OCI-LY3 (cell line): Measurements from ENCODE around the gene SMYD3.

Source experiments
- H2AFZ ChIP-seq: fragments of 200-600, 300-600 bp; shearing (Covaris generic); 2 replicates; pipeline ENCODE4 v1.6.0; 2014; ENCODE audit warnings: antibody characterized with exemption, low read depth, low read length
- H3K27ac ChIP-seq: fragments of 200-600, 300-600 bp; sonication (generic); 2 replicates; pipeline ENCODE4 v1.5.1; 2014; ENCODE audit warnings: mild to moderate bottlenecking, low read length, moderate library complexity, mixed read lengths
- H3K27me3 ChIP-seq: fragments of 200-600, 300-600 bp; sonication (generic); 2 replicates; pipeline ENCODE4 v1.6.1; 2014; ENCODE audit warnings: low read depth, low read length, mixed read lengths
- H3K36me3 ChIP-seq: fragments of 200-600, 300-600 bp; sonication (generic); replicated peaks from 2 replicates; pipeline ENCODE3; 2014; ENCODE audit warnings: low read depth, low read length, mixed read lengths
- H3K4me1 ChIP-seq: fragments of 300-600, 200-600 bp; sonication (generic); 2 replicates; pipeline ENCODE4 v1.6.1; 2014; ENCODE audit warnings: low read length, mixed read lengths
- H3K4me2 ChIP-seq: fragments of 200-600, 300-600 bp; sonication (generic); 2 replicates; pipeline ENCODE4 v1.6.1; 2014; ENCODE audit warnings: low read length, mixed read lengths
- H3K4me3 ChIP-seq: fragments of 300-600, 200-600 bp; sonication (generic); 2 replicates; pipeline ENCODE4 v1.5.1; 2014; ENCODE audit warnings: antibody characterized with exemption, mild to moderate bottlenecking, low read length, moderate library complexity
- H3K79me2 ChIP-seq: fragments of 300-600, 200-600 bp; shearing (Covaris generic); 2 replicates; pipeline ENCODE4 v1.6.1; 2014; ENCODE audit warnings: mild to moderate bottlenecking, low read length, mixed read lengths
- H3K9ac ChIP-seq: fragments of 300-600, 200-600 bp; shearing (Covaris generic); 2 replicates; pipeline ENCODE4 v1.6.0; 2014; ENCODE audit warnings: mild to moderate bottlenecking, low read length, moderate library complexity
- H3K9me3 ChIP-seq: fragments of 200-600, 300-600 bp; shearing (Covaris generic); 2 replicates; pipeline ENCODE4 v1.6.1; 2014; ENCODE audit warnings: low read length, mixed read lengths; ENCODE audit not compliant: insufficient read depth
- H4K20me1 ChIP-seq: fragments of 200-600, 300-600 bp; sonication (generic); 2 replicates; pipeline ENCODE4 v1.6.1; 2016; ENCODE audit warnings: low read length, mixed read lengths; ENCODE audit not compliant: insufficient read depth
- CTCF ChIP-seq: fragments of 200-600, 300-600 bp; sonication (generic); IDR thresholded peaks from 2 replicates; pipeline ENCODE4 v1.5.1; 2014; ENCODE audit warnings: antibody characterized with exemption, low read length, low read depth
- EZH2phosphoT487 ChIP-seq: fragments of 200-600 bp; shearing (Covaris generic); IDR thresholded peaks from 2 replicates; pipeline ENCODE4 v1.6.1; 2018; ENCODE audit warnings: antibody characterized with exemption, mixed run types, low read depth

The SMYD3 gene

GRCh38 chr1:245875581-245876261 is 631.4 kb downstream of the SMYD3 start:
- no peaks in the 10 kb centered on the region for H3K4me1 ChIP-seq

GRCh38 chr1:245874942-245875580 is 632.0 kb downstream of the SMYD3 start:
- Histone ChIP-seq H3K36me3 (no peaks in the 10 kb centered on the region), H3K4me2 (no peak overlapping the region), H4K20me1 (no peaks in the 10 kb centered on the region), H3K27ac (no peak overlapping the region), H2AFZ (no peak overlapping the region), H3K79me2 (no peaks in the 10 kb centered on the region), H3K4me3 (no peak overlapping the region), H3K4me1 (no peaks in the 10 kb centered on the region), H3K9ac (no peak overlapping the region), H3K27me3 (no peaks in the 10 kb centered on the region), H3K9me3 (no peaks in the 10 kb centered on the region)
- TF ChIP-seq CTCF (no peak), EZH2phosphoT487 (no peak)

More at GRCh38 chr1:245875581-245876261, 631.4 kb downstream of the SMYD3 start:
- no peak for TF ChIP-seq EZH2phosphoT487
- TF ChIP-seq CTCF: no peak
- Histone ChIP-seq H3K4me3 (no peak overlapping the region), H3K27me3 (no peaks in the 10 kb centered on the region), H3K36me3 (no peaks in the 10 kb centered on the region), H3K9me3 (no peaks in the 10 kb centered on the region), H3K27ac (no peak overlapping the region), H3K4me2 (no peak overlapping the region), H3K79me2 (no peaks in the 10 kb centered on the region), H2AFZ (no peak overlapping the region), H3K9ac (no peak overlapping the region), H4K20me1 (no peaks in the 10 kb centered on the region)

- Histone ChIP-seq H2AFZ (no peak overlapping the region), H3K9ac (no peak overlapping the region), H3K27ac (no peak overlapping the region), H3K4me1 (no peaks in the 10 kb centered on the region), H3K79me2 (no peaks in the 10 kb centered on the region), H3K36me3 (no peaks in the 10 kb centered on the region), H3K4me3 (no peak overlapping the region), H4K20me1 (no peaks in the 10 kb centered on the region), H3K9me3 (no peaks in the 10 kb centered on the region), H3K27me3 (no peaks in the 10 kb centered on the region), H3K4me2 (no peak overlapping the region)
- TF ChIP-seq CTCF: no peak
- no peak for TF ChIP-seq EZH2phosphoT487
Observed at GRCh38 chr1:245873883-245874671, 633.0 kb downstream of the SMYD3 start.

- Histone ChIP-seq H2AFZ (no peak overlapping the region), H3K27ac (no peak overlapping the region), H3K36me3 (no peaks in the 10 kb centered on the region), H3K4me2 (no peak overlapping the region), H4K20me1 (no peaks in the 10 kb centered on the region), H3K9me3 (no peaks in the 10 kb centered on the region), H3K27me3 (no peaks in the 10 kb centered on the region), H3K9ac (no peak overlapping the region), H3K4me1 (no peaks in the 10 kb centered on the region), H3K79me2 (no peaks in the 10 kb centered on the region), H3K4me3 (no peak overlapping the region)
- TF ChIP-seq EZH2phosphoT487 (no peak), CTCF (no peak)
Observed at GRCh38 chr1:245873068-245873467, 634.0 kb downstream of the SMYD3 start.
